ENCODE measurements around the gene ZNF791.
A peak's percentile ranks its signal among the peaks of the same experiment; 100 is the strongest.
"Not testable (repeated sequence)": the region's sequence is repeated elsewhere in the genome, so short reads cannot be mapped to it uniquely, and the experiment has no call there.

ZNF791 gene

DNA sequence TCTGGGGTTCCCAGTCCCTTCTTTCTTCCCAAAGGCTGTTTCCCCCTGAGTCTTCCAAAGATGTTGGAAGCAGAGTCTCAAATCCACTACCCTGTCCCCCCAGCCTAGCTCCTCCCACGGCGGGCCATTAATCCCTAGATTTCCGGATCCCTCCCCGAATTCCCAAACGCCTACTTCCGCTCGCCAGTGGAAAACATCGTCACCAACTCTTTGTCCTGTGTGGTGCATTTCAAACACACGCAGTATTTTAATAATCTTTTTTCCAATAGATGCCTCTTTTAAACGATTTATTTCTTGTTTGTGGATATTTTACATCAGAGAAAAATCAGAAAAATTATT is 610 bp downstream of the ZNF791 start:
- Histone ChIP-seq H3K4me3 (ENCODE audit: low read depth, low read length) (peak overlapping the region; percentile 98), H3K27ac (peak overlapping the region; percentile 90), H3K27me3 (ENCODE audit: control insufficient read depth, insufficient read depth, low read length) (no peaks in the 10 kb centered on the region), H3K9ac (peak overlapping the region; percentile 54), H3K79me2 (peaks cover 41% of the 10 kb centered on the region), H3K9me3 (ENCODE audit: control insufficient read depth, low read length) (no peaks in the 10 kb centered on the region), H3K4me2 (ENCODE audit: low read length) (peak overlapping the region; percentile 93), H3K4me1 (peaks cover 7% of the 10 kb centered on the region), H3K36me3 (ENCODE audit: control insufficient read depth, insufficient read depth, low read length) (no peaks in the 10 kb centered on the region), H2AFZ (peak overlapping the region; percentile 76)
- TF ChIP-seq, protein P1, sequence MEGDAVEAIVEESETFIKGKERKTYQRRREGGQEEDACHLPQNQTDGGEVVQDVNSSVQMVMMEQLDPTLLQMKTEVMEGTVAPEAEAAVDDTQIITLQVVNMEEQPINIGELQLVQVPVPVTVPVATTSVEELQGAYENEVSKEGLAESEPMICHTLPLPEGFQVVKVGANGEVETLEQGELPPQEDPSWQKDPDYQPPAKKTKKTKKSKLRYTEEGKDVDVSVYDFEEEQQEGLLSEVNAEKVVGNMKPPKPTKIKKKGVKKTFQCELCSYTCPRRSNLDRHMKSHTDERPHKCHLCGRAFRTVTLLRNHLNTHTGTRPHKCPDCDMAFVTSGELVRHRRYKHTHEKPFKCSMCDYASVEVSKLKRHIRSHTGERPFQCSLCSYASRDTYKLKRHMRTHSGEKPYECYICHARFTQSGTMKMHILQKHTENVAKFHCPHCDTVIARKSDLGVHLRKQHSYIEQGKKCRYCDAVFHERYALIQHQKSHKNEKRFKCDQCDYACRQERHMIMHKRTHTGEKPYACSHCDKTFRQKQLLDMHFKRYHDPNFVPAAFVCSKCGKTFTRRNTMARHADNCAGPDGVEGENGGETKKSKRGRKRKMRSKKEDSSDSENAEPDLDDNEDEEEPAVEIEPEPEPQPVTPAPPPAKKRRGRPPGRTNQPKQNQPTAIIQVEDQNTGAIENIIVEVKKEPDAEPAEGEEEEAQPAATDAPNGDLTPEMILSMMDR (IDR thresholded peaks at IDR 0.05): no peak

DNA sequence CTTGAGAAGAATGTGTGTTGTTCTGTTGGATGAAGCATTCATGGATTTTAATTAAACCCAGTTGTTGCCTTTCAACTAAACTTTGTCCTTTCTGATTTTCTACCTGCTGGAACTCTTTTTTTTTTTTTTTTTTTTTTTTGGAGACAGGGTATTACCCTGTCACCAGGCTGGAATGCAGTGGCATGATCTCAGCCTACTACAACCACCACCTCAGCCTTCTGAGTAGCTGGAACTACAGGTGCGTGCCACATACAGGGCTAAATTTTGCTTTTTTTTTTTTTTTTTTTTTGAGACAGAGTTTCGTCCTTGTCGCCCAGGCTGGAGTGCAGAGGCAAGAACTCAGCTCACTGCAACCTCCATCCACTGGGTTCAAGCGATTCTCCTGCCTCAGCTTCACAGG is 6.9 kb downstream of the ZNF791 start:
- Histone ChIP-seq H3K36me3 (ENCODE audit: control insufficient read depth, insufficient read depth, low read length) (no peaks in the 10 kb centered on the region), H3K4me1 (peaks cover 18% of the 10 kb centered on the region), H3K27ac (no peak overlapping the region), H3K27me3 (ENCODE audit: control insufficient read depth, insufficient read depth, low read length) (no peaks in the 10 kb centered on the region), H3K79me2 (peaks cover 65% of the 10 kb centered on the region), H3K4me3 (ENCODE audit: low read depth, low read length) (no peak overlapping the region), H2AFZ (no peak overlapping the region), H3K9me3 (ENCODE audit: control insufficient read depth, low read length) (no peaks in the 10 kb centered on the region), H3K9ac (no peak overlapping the region), H3K4me2 (ENCODE audit: low read length) (no peak overlapping the region)
- TF ChIP-seq, protein P1 (IDR thresholded peaks at IDR 0.05): no peak

DNA sequence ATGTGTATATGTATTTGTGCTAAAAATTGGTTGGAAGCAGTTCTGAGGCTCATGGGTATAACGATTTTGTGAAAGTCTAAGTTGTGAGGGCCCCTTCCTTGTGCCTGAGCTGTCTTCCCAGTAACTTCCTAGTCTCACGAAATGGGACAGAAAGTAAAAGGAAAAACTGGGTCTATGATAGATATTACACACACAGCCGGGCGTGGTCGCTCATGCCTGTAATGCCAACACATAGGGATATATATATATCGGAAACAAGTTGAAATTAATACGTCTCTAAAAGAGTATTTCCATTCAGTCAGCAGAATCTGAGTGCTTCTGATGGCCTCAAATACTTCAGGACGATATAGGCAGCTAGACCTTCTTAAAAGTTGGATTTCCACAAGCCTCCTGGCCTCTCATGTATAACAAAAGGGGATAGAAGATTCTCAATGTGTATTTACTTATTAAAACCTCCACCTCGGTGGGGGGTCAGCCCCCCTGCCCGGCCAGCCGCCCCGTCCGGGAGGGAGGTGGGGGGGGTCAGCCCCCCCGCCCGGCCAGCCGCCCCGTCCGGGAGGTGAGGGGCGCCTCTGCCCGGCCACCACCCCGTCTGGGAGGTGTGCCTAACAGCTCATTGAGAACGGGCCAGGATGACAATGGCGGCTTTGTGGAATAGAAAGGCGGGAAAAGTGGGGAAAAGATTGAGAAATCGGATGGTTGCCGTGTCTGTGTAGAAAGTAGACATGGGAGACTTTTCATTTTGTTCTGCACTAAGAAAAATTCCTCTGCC is 10.7 kb downstream of the ZNF791 start:
- H3K9ac ChIP-seq; H3K4me3 ChIP-seq (ENCODE audit: low read depth, low read length); H3K27ac ChIP-seq; H3K36me3 ChIP-seq (ENCODE audit: control insufficient read depth, insufficient read depth, low read length); H3K4me1 ChIP-seq; H3K27me3 ChIP-seq (ENCODE audit: control insufficient read depth, insufficient read depth, low read length); H3K9me3 ChIP-seq (ENCODE audit: control insufficient read depth, low read length); H2AFZ ChIP-seq: not testable (repeated sequence)
- peak overlapping the region; percentile 22 for H3K4me2 ChIP-seq (ENCODE audit: low read length)
- peaks cover 58% of the 10 kb centered on the region for H3K79me2 ChIP-seq

DNA sequence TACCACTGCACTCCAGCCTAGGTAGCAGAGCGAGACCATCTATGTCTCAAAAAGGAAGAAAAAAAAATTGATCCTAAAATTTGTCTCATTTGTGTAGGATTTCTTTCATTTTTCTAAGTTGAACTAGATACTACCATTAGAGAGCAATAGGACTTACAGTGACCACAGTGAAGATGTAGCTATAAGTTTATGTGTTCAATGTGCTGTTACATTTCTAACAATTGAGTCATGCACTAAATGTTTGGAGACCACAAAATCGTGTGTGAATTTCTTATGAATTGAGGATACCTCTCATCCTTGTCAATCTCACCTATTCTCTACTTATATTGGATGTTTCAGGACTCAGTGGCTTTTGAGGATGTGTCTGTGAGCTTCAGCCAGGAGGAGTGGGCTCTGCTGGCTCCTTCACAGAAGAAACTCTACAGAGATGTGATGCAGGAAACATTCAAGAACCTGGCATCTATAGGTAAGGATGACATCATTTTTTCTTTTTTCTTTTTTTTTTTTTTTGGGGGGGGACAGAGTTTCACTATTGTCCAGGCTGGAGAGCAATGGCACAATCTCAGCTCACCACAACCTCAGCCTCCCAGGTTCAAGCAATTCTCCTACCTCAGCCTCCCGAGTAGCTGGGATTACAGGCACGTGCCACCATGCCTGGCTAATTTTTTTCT is 12.8 kb downstream of the ZNF791 start:
- Histone ChIP-seq H2AFZ (no peak overlapping the region), H3K79me2 (peaks cover 65% of the 10 kb centered on the region)

DNA sequence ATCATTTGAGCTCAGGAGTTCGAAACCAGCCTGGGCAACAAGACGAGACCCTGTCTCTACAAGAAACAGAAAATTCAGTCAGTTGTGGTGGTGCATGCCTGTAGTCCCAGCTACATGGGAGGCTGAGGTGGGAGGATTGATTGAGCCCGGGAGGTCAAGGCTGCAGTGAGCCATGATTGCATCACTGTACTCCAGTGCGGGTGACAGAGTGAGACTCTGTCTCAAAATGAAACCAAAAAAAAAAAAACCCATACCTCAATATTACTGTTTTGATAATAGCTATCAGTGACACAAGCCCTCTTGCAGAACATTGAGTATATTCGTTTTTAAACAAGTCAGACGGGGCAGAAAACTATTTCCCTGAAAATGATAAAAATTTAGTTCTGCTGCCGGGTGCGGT is 16.2 kb downstream of the ZNF791 start:
- H3K27ac ChIP-seq: no peak overlapping the region
- no peak overlapping the region for H3K4me2 ChIP-seq (ENCODE audit: low read length)
- no peak overlapping the region for H3K9ac ChIP-seq
- H2AFZ ChIP-seq: no peak overlapping the region
- H3K9me3 ChIP-seq (ENCODE audit: control insufficient read depth, low read length): peaks cover 5% of the 10 kb centered on the region
- no peaks in the 10 kb centered on the region for H3K27me3 ChIP-seq (ENCODE audit: control insufficient read depth, insufficient read depth, low read length)
- H3K36me3 ChIP-seq (ENCODE audit: control insufficient read depth, insufficient read depth, low read length): peaks cover 8% of the 10 kb centered on the region
- peaks cover 44% of the 10 kb centered on the region for H3K79me2 ChIP-seq
- no peak overlapping the region for H3K4me3 ChIP-seq (ENCODE audit: low read depth, low read length)
- H3K4me1 ChIP-seq: no peaks in the 10 kb centered on the region
- TF ChIP-seq, protein P1 (IDR thresholded peaks at IDR 0.05): no peak

More for the DNA sequence above, 12.8 kb downstream of the ZNF791 start:
- H3K36me3 ChIP-seq (ENCODE audit: control insufficient read depth, insufficient read depth, low read length): peaks cover 8% of the 10 kb centered on the region
- TF ChIP-seq, protein P1 (IDR thresholded peaks at IDR 0.05): no peak
- no peak overlapping the region for H3K27ac ChIP-seq
- H3K4me1 ChIP-seq: peaks cover 6% of the 10 kb centered on the region
- no peak overlapping the region for H3K9ac ChIP-seq
- no peak overlapping the region for H3K4me3 ChIP-seq (ENCODE audit: low read depth, low read length)
- no peaks in the 10 kb centered on the region for H3K27me3 ChIP-seq (ENCODE audit: control insufficient read depth, insufficient read depth, low read length)
- peaks cover 5% of the 10 kb centered on the region for H3K9me3 ChIP-seq (ENCODE audit: control insufficient read depth, low read length)
- no peak overlapping the region for H3K4me2 ChIP-seq (ENCODE audit: low read length)

Measured in parathyroid adenoma (tissue), 2 donors.